Keratinocyte (primary cell): ENCODE measurements around the gene CLC. TPM values are rescaled to one million over a fixed set of nuclear protein-coding genes. Genes with fewer than 3 reads are reported as not detected.

Experiments used
- DNase-seq: peaks from one replicate; pipeline ENCODE4 v3.0.0-alpha.2; 2011; ENCODE audit warnings: low read depth, missing footprints, low spot score
- FAIRE-seq: peaks from 2 replicates; lab custom pipeline; 2011; peaks lifted over from hg19 to GRCh38; lab: Jason Lieb, UNC
- H2AFZ ChIP-seq: 2 replicates; pipeline ENCODE4 v1.6.0; 2012; ENCODE audit warnings: low read length, control low read depth, inconsistent platforms; ENCODE audit not compliant: control insufficient read depth
- H3K27ac ChIP-seq: 2 replicates; pipeline ENCODE4 v1.5.1; 2011; ENCODE audit warnings: low read length; ENCODE audit not compliant: control insufficient read depth, insufficient read depth
- H3K27me3 ChIP-seq: 3 replicates; pipeline ENCODE4 v1.6.0; 2011; ENCODE audit warnings: low read length; ENCODE audit not compliant: control insufficient read depth, insufficient read depth; ENCODE audit errors: extremely low read depth
- H3K36me3 ChIP-seq, 2 experiments: 2 replicates in 1 of 2; 3 replicates in 1 of 2; pipeline ENCODE4 v1.5.1; 2011; ENCODE audit warnings: low read length in 2 of 2, mild to moderate bottlenecking in 1 of 2; ENCODE audit not compliant: control insufficient read depth in 2 of 2, insufficient read depth in 2 of 2; ENCODE audit errors: extremely low read depth in 1 of 2
- H3K4me1 ChIP-seq: 3 replicates; pipeline ENCODE4 v1.5.1; 2011; ENCODE audit warnings: low read length; ENCODE audit not compliant: control insufficient read depth, insufficient read depth; ENCODE audit errors: extremely low read depth
- H3K4me2 ChIP-seq: 3 replicates; pipeline ENCODE4 v1.6.0; 2011; ENCODE audit warnings: low read depth, low read length; ENCODE audit not compliant: control insufficient read depth, insufficient read depth; ENCODE audit errors: extremely low read depth
- H3K4me3 ChIP-seq, 3 experiments: fragments of 200-600 bp in 1 of 3; sonication (generic) in 1 of 3; 2 replicates in 2 of 3; 3 replicates in 1 of 3; pipeline ENCODE4 v1.5.1; 2011 to 2016; ENCODE audit warnings: low read length in 3 of 3, mild to moderate bottlenecking in 3 of 3, control low read depth in 2 of 3, inconsistent platforms in 1 of 3, low read depth in 1 of 3, mixed read lengths in 1 of 3, mixed run types in 1 of 3, moderate library complexity in 1 of 3; ENCODE audit not compliant: control insufficient read depth in 2 of 3, insufficient read depth in 2 of 3; ENCODE audit errors: extremely low read depth in 1 of 3
- H3K79me2 ChIP-seq: 2 replicates; pipeline ENCODE4 v1.6.0; 2012; ENCODE audit warnings: low read length; ENCODE audit not compliant: control insufficient read depth, insufficient read depth
- H3K9ac ChIP-seq: 3 replicates; pipeline ENCODE4 v1.6.0; 2011; ENCODE audit warnings: low read length; ENCODE audit not compliant: control insufficient read depth, insufficient read depth; ENCODE audit errors: extremely low read depth
- H3K9me1 ChIP-seq: 3 replicates; pipeline ENCODE4 v1.6.0; 2011; ENCODE audit warnings: low read length; ENCODE audit not compliant: control insufficient read depth, insufficient read depth; ENCODE audit errors: extremely low read depth
- H3K9me3 ChIP-seq: 2 replicates; pipeline ENCODE4 v1.5.1; 2012; ENCODE audit warnings: low read depth, low read length; ENCODE audit not compliant: control insufficient read depth
- H4K20me1 ChIP-seq: 3 replicates; pipeline ENCODE4 v1.6.0; 2011; ENCODE audit warnings: low read length; ENCODE audit not compliant: control insufficient read depth, insufficient read depth; ENCODE audit errors: extremely low read depth
- CTCF ChIP-seq, 3 experiments: IDR thresholded peaks in 1 of 3; conservative IDR thresholded peaks in 1 of 3; optimal IDR thresholded peaks in 1 of 3; 2 replicates in 2 of 3; 3 replicates in 1 of 3; pipeline versions ENCODE3 to v1.5.1; 2011; ENCODE audit warnings: low read length in 3 of 3, mild to moderate bottlenecking in 3 of 3, moderate library complexity in 2 of 3, control low read depth in 1 of 3, inconsistent platforms in 1 of 3; ENCODE audit not compliant: insufficient read depth in 2 of 3; ENCODE audit errors: extremely low read depth in 1 of 3
- EZH2 ChIP-seq: IDR thresholded peaks from one replicate; pipeline ENCODE4 v1.6.1; 2012; ENCODE audit warnings: inconsistent platforms, mild to moderate bottlenecking, low read length, moderate library complexity
- dilution Hi-C: fragments of 300-500 bp; cut with MboI; formaldehyde crosslinking; loops from one replicate; pipeline ENCODE4 v1.7.0; 2020; ENCODE audit warnings: low sequenced_read_pairs; ENCODE audit not compliant: extremely low pct_ligation_motif_present
- polyA plus RNA-seq, 5 experiments: library from polyadenylated mRNA; depleted of rRNA in 3 of 5; stranded (reverse) in 3 of 5; stranded (forward) in 1 of 5; unstranded in 1 of 5; fragments of >200 nt; gene quantifications; 1 replicate in 1 of 5; 2 replicates in 3 of 5; 3 replicates in 1 of 5; pipeline versions ENCODE4 v1.2.1 to v1.2.3, GENCODE V29; 2011 to 2012; ENCODE audit warnings: missing spikeins in 2 of 5, low read depth in 1 of 5, low replicate concordance in 1 of 5

The CLC gene
- polyA plus RNA-seq, 1 donor (not counting 4 experiments of a cell fraction or from before 2014, with no cell fraction given) = not detected

GRCh38 chr19:39698535-39698934 lies 39.3 kb downstream of the CLC start:
- DNase-seq = no peak
- Histone ChIP-seq H3K27ac (no peak overlapping the region), H3K9me1 (no peaks in the 10 kb centered on the region), H3K4me1 (no peaks in the 10 kb centered on the region), H3K9me3 (no peaks in the 10 kb centered on the region), H3K79me2 (no peaks in the 10 kb centered on the region), H3K4me2 (no peak overlapping the region), H3K9ac (no peak overlapping the region), H3K27me3 (no peaks in the 10 kb centered on the region), H2AFZ (no peak overlapping the region), H3K4me3 (no peak overlapping the region), H4K20me1 (no peaks in the 10 kb centered on the region), H3K36me3 (no peaks in the 10 kb centered on the region)
- dilution Hi-C loops = no loop called here
- FAIRE-seq = no peak
- TF ChIP-seq EZH2 = no peak
- no peak for TF ChIP-seq CTCF (optimal IDR thresholded peaks at IDR 0.05 in 1 of 3, IDR thresholded peaks at IDR 0.05 in 1 of 3, conservative IDR thresholded peaks at IDR 0.05 in 1 of 3; ENCODE audit: extremely low read depth in 1 of 3, insufficient read depth in 2 of 3, low read length in 3 of 3)

GRCh38 chr19:39696387-39696786 lies 41.4 kb downstream of the CLC start:
- no peak for FAIRE-seq
- no peak overlapping the region for H3K4me3 ChIP-seq
- dilution Hi-C loops = no loop called here

More at GRCh38 chr19:39696387-39696786, 41.4 kb downstream of the CLC start:
- H3K27ac ChIP-seq = no peak overlapping the region
- no peaks in the 10 kb centered on the region for H3K79me2 ChIP-seq
- no peaks in the 10 kb centered on the region for H3K9me1 ChIP-seq
- no peaks in the 10 kb centered on the region for H3K9me3 ChIP-seq
- H3K27me3 ChIP-seq = no peaks in the 10 kb centered on the region
- no peak for DNase-seq
- TF ChIP-seq EZH2 (no peak), CTCF (optimal IDR thresholded peaks at IDR 0.05 in 1 of 3, IDR thresholded peaks at IDR 0.05 in 1 of 3, conservative IDR thresholded peaks at IDR 0.05 in 1 of 3; ENCODE audit: extremely low read depth in 1 of 3, insufficient read depth in 2 of 3, low read length in 3 of 3) (no peak)
- H3K4me1 ChIP-seq = no peaks in the 10 kb centered on the region
- no peaks in the 10 kb centered on the region for H3K36me3 ChIP-seq
- H3K9ac ChIP-seq = no peak overlapping the region
- no peak overlapping the region for H2AFZ ChIP-seq
- no peaks in the 10 kb centered on the region for H4K20me1 ChIP-seq
- no peak overlapping the region for H3K4me2 ChIP-seq
